Measurements from ENCODE around the gene SDSL. TPM values are rescaled to one million over a fixed set of nuclear protein-coding genes. Genes with fewer than 3 reads are reported as not detected.
A peak's percentile ranks its signal among the peaks of the same experiment; 100 is the strongest.

Gene SDSL
- total and polyA plus RNA-seq, 2 of the 4 experiments (the other 2 are of a cell fraction), result 6.3 to 10.9 TPM

GRCh38 chr12:113424915-113425823 lies 3.0 kb downstream of the SDSL start:
- H4K5ac ChIP-seq (ENCODE audit: low read depth, low read length), result no peak overlapping the region
- no peak overlapping the region for H2BK20ac ChIP-seq (ENCODE audit: low read depth, low read length)
- no TSS peak for BruUV-seq (replicated peaks)
- H2BK15ac ChIP-seq (ENCODE audit: low read depth, low read length), result no peak overlapping the region
- intact Hi-C loops (cut with micrococcal nuclease) (loop anchor here (1.0 kb wide), 2 partner anchors 113 to 228 kb away; no protein-coding TSS in a partner anchor), in situ Hi-C loops (cut with MboI; ENCODE audit: low sequenced_read_pairs) (loop anchor here (5.0 kb wide), 1 partner anchor 228 kb away; no protein-coding TSS in a partner anchor), dilution Hi-C loops (cut with HindIII; ENCODE audit: low sequenced_read_pairs, unreplicated experiment) (no loop called here)
- DNase-seq (peak; percentile 48), ATAC-seq (ENCODE audit: low read depth) (peak; percentile 77)
- POLR2A ChIA-PET (ENCODE audit: unreplicated experiment), result no interaction called here
- H3K4me2 ChIP-seq (ENCODE audit: low read depth, low read length), result no peak overlapping the region
- H3K9ac ChIP-seq (ENCODE audit: low read depth, low read length), result no peak overlapping the region
- H4K91ac ChIP-seq (ENCODE audit: insufficient read depth, low read depth, low read length), result no peak overlapping the region
- no peak overlapping the region for H2AK5ac ChIP-seq (ENCODE audit: low read depth, low read length)
- no peak overlapping the region for H3K56ac ChIP-seq (ENCODE audit: extremely low read depth, insufficient read depth, low read length)
- no peaks in the 10 kb centered on the region for H3K27me3 ChIP-seq (ENCODE audit: control insufficient read depth, insufficient read depth, low read length)
- 71% methylated on average over 6 of the region's 20 CpGs; no CpG with 5 or more reads in 1 of the 2 experiments for WGBS, 2 experiments (ENCODE audit: extremely low coverage in 2 of 2, insufficient read length in 1 of 2)
- H2AK9ac ChIP-seq (replicated peaks; ENCODE audit: low read depth, low read length, poor library complexity), result no peak overlapping the region
- no peak overlapping the region for H2BK120ac ChIP-seq (ENCODE audit: low read depth, low read length)
- peaks cover 2% of the 10 kb centered on the region; the same call in 1 of the 2 replicates for H3K4me1 ChIP-seq (ENCODE audit: control insufficient read depth, insufficient read depth, low read length)
- no peak overlapping the region for H3K23ac ChIP-seq (ENCODE audit: low read depth, low read length)
- peaks cover 0 to 8% of the 10 kb centered on the region in 2 experiments; a peak in 2 of 4 replicates for H3K79me1 ChIP-seq (ENCODE audit: low read depth in 1 of 2, low read length in 2 of 2)
- peaks cover 1% of the 10 kb centered on the region; the same call in 1 of the 2 replicates for H3K9me3 ChIP-seq (ENCODE audit: control insufficient read depth, insufficient read depth, low read length)
- H3K36me3 ChIP-seq (ENCODE audit: control insufficient read depth, insufficient read depth, low read length), result no peaks in the 10 kb centered on the region
- CTCF ChIA-PET, result interaction anchor here (0.6 to 1.3 kb wide), 15 partner anchors 12 to 1254 kb away, joined by 3 to 6 read pairs (median 3); partner anchors contain the start of gene SLC8B1
- no peak overlapping the region for H2BK5ac ChIP-seq (ENCODE audit: low read depth, low read length, poor library complexity, severe bottlenecking)
- H3K4ac ChIP-seq (ENCODE audit: low read depth, low read length), result no peak overlapping the region
- H4K20me1 ChIP-seq (ENCODE audit: insufficient read depth, low read length), result no peaks in the 10 kb centered on the region
- H4K8ac ChIP-seq (ENCODE audit: low read depth in 2 of 2, low read length in 2 of 2), result no peak overlapping the region
- no peak overlapping the region for H2AFZ ChIP-seq (replicated peaks; ENCODE audit: low read length, poor library complexity)
- TF ChIP-seq CTCF (conservative IDR thresholded peaks at IDR 0.05; ENCODE audit: low read depth, low read length) (peak; percentile 84), CHD1 (IDR thresholded peaks at IDR 0.05; ENCODE audit: low read depth, low read length) (no peak), SMC3 (IDR thresholded peaks at IDR 0.05; ENCODE audit: low read depth, low read length) (peak; percentile 60), RAD21 (IDR thresholded peaks at IDR 0.05; ENCODE audit: low read length) (peak; percentile 72)
- H3K9me1 ChIP-seq (ENCODE audit: insufficient read depth, low read length), result no peaks in the 10 kb centered on the region
- H3K14ac ChIP-seq (replicated peaks; ENCODE audit: low read depth, low read length), result no peak overlapping the region
- no peak overlapping the region for H3K4me3 ChIP-seq (ENCODE audit: insufficient read depth, low read depth, low read length)
- no peak overlapping the region for H3K27ac ChIP-seq (ENCODE audit: insufficient read depth, low read length)
- no peak overlapping the region for H3K18ac ChIP-seq (ENCODE audit: low read depth, low read length)
